Fibroblast of villous mesenchyme (primary cell): ENCODE data around the gene GPRIN3. TPM values are rescaled to one million over a fixed set of nuclear protein-coding genes. Genes with fewer than 3 reads are reported as not detected.
A peak's percentile ranks its signal among the peaks of the same experiment; 100 is the strongest.

Experiments
- DNase-seq: peaks from one replicate; pipeline ENCODE4 v3.0.0-alpha.2; 2010; ENCODE audit warnings: low read depth
- H3K4me3 ChIP-seq: 2 replicates; pipeline ENCODE4 v1.5.1; 2011; ENCODE audit warnings: low read depth, mild to moderate bottlenecking, low read length
- total RNA-seq: library from RNA; depleted of rRNA; stranded (reverse); fragments of >200 nt; gene quantifications from 2 replicates; pipeline ENCODE4 v1.2.3, GENCODE V29; 2012
- TF ChIP-seq, protein P1 (sequence below): IDR thresholded peaks from 2 replicates; pipeline ENCODE4 v1.5.1; 2012; ENCODE audit warnings: low read depth, mild to moderate bottlenecking, low read length; ENCODE audit not compliant: insufficient read depth

The GPRIN3 gene
- total RNA-seq, 1 donor = 0.43 TPM

DNA sequence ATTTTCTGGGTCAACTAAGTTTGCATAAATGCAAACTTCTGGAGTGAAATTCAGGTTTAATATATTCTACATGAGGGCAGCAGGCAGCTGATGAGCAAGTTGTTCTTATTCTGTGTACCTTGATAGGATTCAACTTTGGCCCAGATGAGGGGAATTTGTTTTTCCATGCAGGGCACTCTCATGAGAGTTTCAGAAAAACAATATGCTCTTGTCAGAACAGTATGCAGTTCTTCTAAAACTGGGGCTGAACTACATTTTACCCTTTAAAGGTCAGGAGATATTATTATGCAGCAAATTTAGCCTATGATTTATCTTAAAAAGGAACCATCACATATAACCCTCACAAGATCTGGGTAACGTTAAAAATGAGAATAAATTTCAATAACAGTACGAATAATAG lies 19.2 kb downstream of the GPRIN3 start:
- no peak overlapping the region for H3K4me3 ChIP-seq
- TF ChIP-seq, protein P1, sequence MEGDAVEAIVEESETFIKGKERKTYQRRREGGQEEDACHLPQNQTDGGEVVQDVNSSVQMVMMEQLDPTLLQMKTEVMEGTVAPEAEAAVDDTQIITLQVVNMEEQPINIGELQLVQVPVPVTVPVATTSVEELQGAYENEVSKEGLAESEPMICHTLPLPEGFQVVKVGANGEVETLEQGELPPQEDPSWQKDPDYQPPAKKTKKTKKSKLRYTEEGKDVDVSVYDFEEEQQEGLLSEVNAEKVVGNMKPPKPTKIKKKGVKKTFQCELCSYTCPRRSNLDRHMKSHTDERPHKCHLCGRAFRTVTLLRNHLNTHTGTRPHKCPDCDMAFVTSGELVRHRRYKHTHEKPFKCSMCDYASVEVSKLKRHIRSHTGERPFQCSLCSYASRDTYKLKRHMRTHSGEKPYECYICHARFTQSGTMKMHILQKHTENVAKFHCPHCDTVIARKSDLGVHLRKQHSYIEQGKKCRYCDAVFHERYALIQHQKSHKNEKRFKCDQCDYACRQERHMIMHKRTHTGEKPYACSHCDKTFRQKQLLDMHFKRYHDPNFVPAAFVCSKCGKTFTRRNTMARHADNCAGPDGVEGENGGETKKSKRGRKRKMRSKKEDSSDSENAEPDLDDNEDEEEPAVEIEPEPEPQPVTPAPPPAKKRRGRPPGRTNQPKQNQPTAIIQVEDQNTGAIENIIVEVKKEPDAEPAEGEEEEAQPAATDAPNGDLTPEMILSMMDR = no peak
- DNase-seq = no peak

DNA sequence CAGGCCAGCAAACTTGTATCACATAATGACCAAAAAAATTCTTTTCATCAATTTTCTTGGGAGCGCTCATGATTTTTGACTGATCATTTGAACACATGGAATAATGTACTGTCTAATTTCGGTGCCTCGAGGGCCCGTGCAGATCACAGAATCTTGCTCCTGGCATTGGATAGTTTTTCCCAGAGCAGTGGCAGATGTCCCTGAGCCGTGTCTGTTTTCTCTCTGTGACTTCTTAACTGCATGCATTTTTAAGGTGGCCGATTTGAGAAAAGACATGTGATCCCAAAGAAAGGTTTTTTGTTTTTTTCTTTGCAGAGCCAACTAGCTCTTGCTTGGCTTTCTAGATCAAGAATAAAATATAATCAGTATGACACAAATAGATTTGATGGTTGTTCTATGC lies 19.7 kb downstream of the GPRIN3 start:
- H3K4me3 ChIP-seq = no peak overlapping the region
- no peak for DNase-seq
- TF ChIP-seq, protein P1 = no peak

DNA sequence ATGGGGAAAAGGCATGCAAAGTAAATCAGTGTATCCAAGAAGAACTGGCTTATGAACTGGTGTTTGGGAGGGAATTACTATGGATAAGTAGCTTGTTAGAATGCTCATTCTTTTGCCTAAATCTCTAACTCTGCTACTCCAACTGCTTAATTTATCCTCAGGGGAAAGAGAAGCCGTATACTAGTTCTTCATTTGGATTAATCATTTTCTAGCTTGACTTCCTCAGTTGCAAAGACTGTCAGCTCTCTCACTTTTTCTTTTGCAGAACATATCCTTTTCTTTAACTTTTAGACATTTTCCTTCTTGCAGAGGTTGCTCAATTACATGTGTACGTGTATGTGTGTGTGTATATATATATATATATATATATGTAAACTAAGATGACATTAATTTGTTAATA lies 21.9 kb downstream of the GPRIN3 start:
- no peak overlapping the region for H3K4me3 ChIP-seq
- TF ChIP-seq, protein P1 = no peak
- DNase-seq = no peak

DNA sequence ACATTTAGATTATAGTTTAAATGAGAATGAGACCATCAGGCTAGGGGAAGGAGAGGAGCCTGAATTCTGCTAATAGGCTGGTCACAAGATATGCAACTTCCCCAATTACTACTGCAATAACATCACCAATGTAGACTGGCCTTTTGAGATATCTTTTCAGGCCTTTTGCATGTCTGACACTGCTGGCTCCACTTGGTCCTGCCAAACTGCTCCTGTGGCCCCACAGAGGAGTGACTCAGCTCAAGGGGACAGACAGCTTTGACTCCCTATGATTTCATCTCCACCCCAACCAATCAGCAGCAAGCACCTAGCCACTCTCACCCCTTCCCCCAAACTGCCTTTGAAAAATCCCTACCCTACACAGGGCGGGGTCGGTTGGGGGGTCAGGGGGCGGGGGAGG lies 22.8 kb downstream of the GPRIN3 start:
- DNase-seq = no peak
- TF ChIP-seq, protein P1 = no peak
- H3K4me3 ChIP-seq = no peak overlapping the region

DNA sequence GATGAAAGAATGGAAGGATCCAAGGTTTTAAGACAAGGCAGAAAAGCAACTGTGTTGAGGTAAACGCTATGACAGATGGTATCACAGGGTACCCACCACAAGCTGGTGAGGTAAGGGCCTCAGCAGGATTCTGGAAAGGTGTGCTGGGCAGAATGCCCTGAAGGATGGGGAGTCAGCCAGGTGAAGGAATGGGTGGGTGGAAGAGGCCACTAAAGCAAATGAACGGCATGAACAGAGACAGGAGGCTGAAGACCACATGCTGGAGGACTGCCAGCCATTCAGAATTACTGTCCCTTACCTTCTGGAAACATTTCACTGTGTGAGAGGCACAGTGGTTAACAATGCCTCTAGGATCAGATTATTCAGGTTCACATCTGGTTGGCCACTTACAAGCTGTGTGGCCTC lies 23.6 kb downstream of the GPRIN3 start:
- DNase-seq = no peak
- H3K4me3 ChIP-seq = no peak overlapping the region
- TF ChIP-seq, protein P1 = no peak

DNA sequence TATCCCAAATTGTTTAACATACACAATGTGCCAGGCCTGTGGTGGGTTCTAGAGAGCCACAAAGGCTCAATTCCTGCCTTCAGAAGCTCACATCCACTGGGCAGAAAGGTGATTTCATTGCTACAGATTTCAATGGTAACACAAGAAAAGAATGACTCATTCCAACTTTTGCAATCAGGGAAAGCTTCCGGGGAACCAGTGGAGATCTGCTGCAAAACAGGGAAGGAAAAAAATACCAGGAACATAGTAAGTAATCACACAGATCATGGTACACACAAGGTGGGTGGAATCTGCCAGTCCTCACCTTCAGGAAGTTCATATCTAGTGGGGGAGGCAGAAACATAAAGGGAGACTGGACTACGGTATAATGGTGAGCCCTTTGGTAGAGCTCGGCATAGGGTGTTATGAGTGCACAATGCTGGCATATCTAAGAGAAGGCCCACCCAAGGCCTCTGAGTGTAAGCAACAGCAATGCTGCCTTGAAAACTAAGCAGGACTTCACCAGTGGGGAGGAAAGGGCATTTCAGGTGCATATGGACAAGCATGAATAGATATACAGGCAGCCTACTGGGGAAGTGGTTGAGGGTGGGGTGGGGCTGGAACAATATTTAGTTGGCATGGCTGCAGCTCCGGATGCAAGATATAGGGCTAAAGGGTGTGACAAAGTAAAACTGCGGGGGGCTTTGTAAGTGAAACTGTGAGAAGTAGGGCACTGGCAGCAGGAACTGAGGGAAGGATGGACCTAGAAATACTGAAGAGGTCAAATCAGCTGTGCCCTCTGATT lies 24.2 kb downstream of the GPRIN3 start:
- H3K4me3 ChIP-seq = no peak overlapping the region
- DNase-seq = peak; percentile 45
- TF ChIP-seq, protein P1 = no peak

DNA sequence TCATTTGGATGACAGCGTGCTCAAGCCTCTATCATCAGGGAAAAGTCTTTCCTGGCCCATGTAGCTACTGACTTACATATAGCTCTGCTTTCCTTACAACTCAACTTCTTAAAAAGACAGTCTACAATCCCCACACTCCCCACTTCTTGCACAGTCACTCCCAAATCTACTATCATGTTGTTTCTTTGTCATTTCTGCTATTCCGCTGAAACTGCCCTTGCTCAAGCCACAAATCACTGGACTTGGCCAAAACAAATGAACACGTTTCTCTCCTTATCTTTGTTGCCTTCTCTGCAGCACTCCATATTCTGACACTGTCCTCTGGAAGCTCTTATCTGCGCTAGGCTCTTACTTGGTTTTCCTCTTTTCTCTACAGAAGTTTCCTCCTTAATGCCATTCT lies 28.2 kb downstream of the GPRIN3 start:
- DNase-seq = no peak
- no peak overlapping the region for H3K4me3 ChIP-seq
- TF ChIP-seq, protein P1 = no peak
